Endothelial cell of umbilical vein (primary cell): ENCODE data around the gene DAP. TPM values are rescaled to one million over a fixed set of nuclear protein-coding genes. Genes with fewer than 3 reads are reported as not detected.

Experiments
- BruUV-seq: library from RNA; stranded (reverse); fragments of 400-500 nt; replicated peaks from 2 replicates; lab custom pipeline; 2021; lab: Mats Ljungman, UMichigan
- CTCF ChIA-PET: fragments of 300-600, 350-600 bp; sonication (Branson Sonifier 250); formaldehyde crosslinking; loops from one replicate; lab custom pipeline; 2021; ENCODE audit warnings: antibody characterized with exemption, inconsistent platforms; lab: Charles Lee
- POLR2A ChIA-PET: fragments of 300-600, 350-600 bp; sonication (Branson Sonifier 250); formaldehyde crosslinking; loops from one replicate; lab custom pipeline; 2021; ENCODE audit warnings: antibody characterized with exemption, inconsistent platforms; lab: Charles Lee
- DNase-seq: peaks from one replicate; pipeline ENCODE4 v3.0.0-alpha.2; 2011; ENCODE audit warnings: low read depth, low spot score
- FAIRE-seq: peaks from 2 replicates; lab custom pipeline; 2011; peaks lifted over from hg19 to GRCh38; lab: Jason Lieb, UNC
- H2AFZ ChIP-seq: 2 replicates; pipeline ENCODE4 v1.6.0; 2012; ENCODE audit warnings: low read depth, low read length, control low read depth, inconsistent platforms
- H3K27ac ChIP-seq: 2 replicates; pipeline ENCODE4 v1.5.1; 2011; ENCODE audit warnings: low read depth, mild to moderate bottlenecking, control low read depth, low read length, moderate library complexity; ENCODE audit not compliant: insufficient read depth
- H3K27me3 ChIP-seq, 2 experiments: 2 replicates each; pipeline versions ENCODE4 v1.6.0 to v1.6.1; 2011; ENCODE audit warnings: low read length in 2 of 2, mixed read lengths in 1 of 2; ENCODE audit not compliant: control insufficient read depth in 2 of 2, insufficient read depth in 2 of 2
- H3K36me3 ChIP-seq, 2 experiments: 2 replicates in 1 of 2; 3 replicates in 1 of 2; pipeline ENCODE4 v1.5.1; 2011; ENCODE audit warnings: low read length in 2 of 2, mild to moderate bottlenecking in 1 of 2, moderate library complexity in 1 of 2; ENCODE audit not compliant: control insufficient read depth in 2 of 2, insufficient read depth in 2 of 2; ENCODE audit errors: extremely low read depth in 1 of 2
- H3K4me1 ChIP-seq: 3 replicates; pipeline ENCODE4 v1.5.1; 2011; ENCODE audit warnings: mild to moderate bottlenecking, low read length; ENCODE audit not compliant: control insufficient read depth, insufficient read depth; ENCODE audit errors: extremely low read depth
- H3K4me2 ChIP-seq: 2 replicates; pipeline ENCODE4 v1.6.1; 2011; ENCODE audit warnings: low read length, control low read depth, mixed read lengths; ENCODE audit not compliant: insufficient read depth
- H3K4me3 ChIP-seq, 3 experiments: fragments of 200-600 bp in 1 of 3; sonication (generic), shearing (Covaris generic) in 1 of 3; replicated peaks in 1 of 3; 2 replicates each; pipeline ENCODE4 v1.5.1; 2011 to 2016; ENCODE audit warnings: control low read depth in 3 of 3, low read length in 3 of 3, mild to moderate bottlenecking in 2 of 3, inconsistent platforms in 1 of 3, low read depth in 1 of 3, moderate library complexity in 1 of 3; ENCODE audit not compliant: insufficient read depth in 1 of 3
- H3K79me2 ChIP-seq: 2 replicates; pipeline ENCODE4 v1.6.0; 2012; ENCODE audit warnings: low read length, inconsistent platforms; ENCODE audit not compliant: control insufficient read depth, insufficient read depth
- H3K9ac ChIP-seq: replicated peaks from 2 replicates; pipeline ENCODE3; 2011; ENCODE audit warnings: low read length, control low read depth; ENCODE audit not compliant: insufficient read depth; ENCODE audit errors: extremely low read depth
- H3K9me1 ChIP-seq: replicated peaks from 3 replicates; pipeline ENCODE4 v1.6.0; 2011; ENCODE audit warnings: mild to moderate bottlenecking, low read length; ENCODE audit not compliant: control insufficient read depth, insufficient read depth; ENCODE audit errors: extremely low read depth
- H3K9me3 ChIP-seq: replicated peaks from 2 replicates; pipeline ENCODE4 v1.5.1; 2012; ENCODE audit warnings: low read length, inconsistent platforms; ENCODE audit not compliant: control insufficient read depth, insufficient read depth
- H4K20me1 ChIP-seq: replicated peaks from 2 replicates; pipeline ENCODE3; 2011; ENCODE audit warnings: mild to moderate bottlenecking, low read length; ENCODE audit not compliant: control insufficient read depth, insufficient read depth; ENCODE audit errors: extremely low read depth
- EZH2 ChIP-seq: IDR thresholded peaks from 2 replicates; pipeline ENCODE4 v1.6.1; 2012; ENCODE audit warnings: borderline replicate concordance, low read depth, mild to moderate bottlenecking, moderate library complexity, low read length, inconsistent platforms; ENCODE audit not compliant: severe bottlenecking
- FOS ChIP-seq: IDR thresholded peaks from 2 replicates; pipeline ENCODE4 v1.6.1; 2011; ENCODE audit warnings: mild to moderate bottlenecking, low read length, moderate library complexity, borderline replicate concordance; ENCODE audit not compliant: insufficient read depth
- GATA2 ChIP-seq: IDR thresholded peaks from 2 replicates; pipeline ENCODE4 v1.7.0; 2011; ENCODE audit warnings: low read depth, mild to moderate bottlenecking, moderate library complexity, mixed read lengths, low read length; ENCODE audit not compliant: insufficient read length, insufficient read depth
- JUN ChIP-seq: IDR thresholded peaks from 2 replicates; pipeline ENCODE4 v1.6.1; 2011; ENCODE audit warnings: borderline replicate concordance, low read depth; ENCODE audit not compliant: insufficient read length, insufficient read depth
- MAX ChIP-seq: IDR thresholded peaks from 2 replicates; pipeline ENCODE4 v1.6.1; 2011; ENCODE audit not compliant: insufficient read depth, insufficient read length
- MYC ChIP-seq: IDR thresholded peaks from one replicate; pipeline ENCODE4 v1.6.1; 2011; ENCODE audit warnings: mild to moderate bottlenecking, low read depth, low read length
- POLR2A ChIP-seq: IDR thresholded peaks from 2 replicates; pipeline ENCODE4 v1.6.1; 2012; ENCODE audit warnings: low read depth, mild to moderate bottlenecking, control low read depth, low read length
- POLR2AphosphoS5 ChIP-seq: IDR thresholded peaks from 2 replicates; pipeline ENCODE4 v1.6.1; 2012; ENCODE audit warnings: low read depth, mild to moderate bottlenecking, control low read depth, low read length, moderate library complexity; ENCODE audit not compliant: insufficient read depth
- dilution Hi-C: fragments of 300-500 bp; cut with MboI; formaldehyde crosslinking; loops from one replicate; pipeline ENCODE4 v1.15.0; 2019; ENCODE audit warnings: low sequenced_read_pairs; ENCODE audit not compliant: extremely low pct_ligation_motif_present
- intact Hi-C: fragments of 100-400 bp; cut with micrococcal nuclease; formaldehyde crosslinking; loops from one replicate; pipeline ENCODE4 v1.10.0; 2022
- polyA plus RNA-seq, 4 experiments: library from polyadenylated mRNA; depleted of rRNA in 3 of 4; stranded (reverse) in 3 of 4; unstranded in 1 of 4; fragments of >200 nt; gene quantifications; 2 replicates each; pipeline versions ENCODE4 v1.2.1 to v1.2.3, GENCODE V29; 2011 to 2012; ENCODE audit warnings: missing spikeins in 1 of 4
- total RNA-seq: library from RNA; stranded (reverse); gene quantifications from 2 replicates; pipeline ENCODE4 v1.2.3, GENCODE V29; 2021
- TF ChIP-seq, protein P1 (sequence below), 2 donors: IDR thresholded peaks; 1 replicate in 1 of 2; 2 replicates in 1 of 2; pipeline ENCODE4 v1.5.1; 2011; ENCODE audit warnings: low read length in 2 of 2, mild to moderate bottlenecking in 2 of 2, moderate library complexity in 2 of 2, control low read depth in 1 of 2, inconsistent platforms in 1 of 2, low read depth in 1 of 2; ENCODE audit not compliant: insufficient read depth in 1 of 2; ENCODE audit errors: extremely low read depth in 1 of 2

DAP gene
- total and polyA plus RNA-seq, 2 donors (not counting 3 experiments of a cell fraction or from before 2014, with no cell fraction given): 79.8 to 188 TPM

- no TSS peak for BruUV-seq
- Histone ChIP-seq H3K79me2 (peaks cover 78% of the 10 kb centered on the region), H2AFZ (no peak overlapping the region), H3K4me1 (no peaks in the 10 kb centered on the region), H3K4me3 (no peak overlapping the region), H3K27me3 (no peaks in the 10 kb centered on the region), H3K4me2 (no peak overlapping the region), H3K9me3 (no peaks in the 10 kb centered on the region), H3K36me3 (peaks cover 12 to 36% of the 10 kb centered on the region in 2 experiments), H4K20me1 (peaks cover 6% of the 10 kb centered on the region), H3K9ac (no peak overlapping the region), H3K27ac (no peak overlapping the region), H3K9me1 (no peaks in the 10 kb centered on the region)
- POLR2A ChIA-PET: no interaction called here
- DNase-seq (no peak), FAIRE-seq (no peak)
- dilution Hi-C loops (no loop called here), intact Hi-C loops (no loop called here)
- CTCF ChIA-PET: no interaction called here
- TF ChIP-seq JUN: no peak
- TF ChIP-seq POLR2AphosphoS5: no peak
- no peak for TF ChIP-seq GATA2
- no peak for TF ChIP-seq EZH2
- TF ChIP-seq, protein P1, sequence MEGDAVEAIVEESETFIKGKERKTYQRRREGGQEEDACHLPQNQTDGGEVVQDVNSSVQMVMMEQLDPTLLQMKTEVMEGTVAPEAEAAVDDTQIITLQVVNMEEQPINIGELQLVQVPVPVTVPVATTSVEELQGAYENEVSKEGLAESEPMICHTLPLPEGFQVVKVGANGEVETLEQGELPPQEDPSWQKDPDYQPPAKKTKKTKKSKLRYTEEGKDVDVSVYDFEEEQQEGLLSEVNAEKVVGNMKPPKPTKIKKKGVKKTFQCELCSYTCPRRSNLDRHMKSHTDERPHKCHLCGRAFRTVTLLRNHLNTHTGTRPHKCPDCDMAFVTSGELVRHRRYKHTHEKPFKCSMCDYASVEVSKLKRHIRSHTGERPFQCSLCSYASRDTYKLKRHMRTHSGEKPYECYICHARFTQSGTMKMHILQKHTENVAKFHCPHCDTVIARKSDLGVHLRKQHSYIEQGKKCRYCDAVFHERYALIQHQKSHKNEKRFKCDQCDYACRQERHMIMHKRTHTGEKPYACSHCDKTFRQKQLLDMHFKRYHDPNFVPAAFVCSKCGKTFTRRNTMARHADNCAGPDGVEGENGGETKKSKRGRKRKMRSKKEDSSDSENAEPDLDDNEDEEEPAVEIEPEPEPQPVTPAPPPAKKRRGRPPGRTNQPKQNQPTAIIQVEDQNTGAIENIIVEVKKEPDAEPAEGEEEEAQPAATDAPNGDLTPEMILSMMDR (IDR thresholded peaks at IDR 0.05; ENCODE audit: extremely low read depth in 1 of 2, insufficient read depth in 1 of 2, low read depth in 1 of 2, low read length in 2 of 2): no peak
- no peak for TF ChIP-seq FOS
- no peak for TF ChIP-seq POLR2A
- TF ChIP-seq MAX: no peak
- TF ChIP-seq MYC: no peak
Observed at GRCh38 chr5:10747678-10748622, 13.1 kb downstream of the DAP start.
